Lung (tissue), 12 donors: ENCODE results near the gene B4GALT2. TPM values are rescaled to one million over a fixed set of nuclear protein-coding genes. Genes with fewer than 3 reads are reported as not detected.

Experiments used
- ATAC-seq: fragments of 200-7000 bp; cut with Tn5 transposase; one replicate; pipeline ENCODE4 v1.9.1; 2020; ENCODE audit warnings: moderate number of reproducible peaks; ENCODE audit not compliant: insufficient read depth, low FRiP score
- DNase-seq, 3 donors: peaks; one replicate each; pipeline ENCODE4 v3.0.0-alpha.2; 2013 to 2017
- H3K27ac ChIP-seq, 2 donors: one replicate each; pipeline ENCODE4 v1.5.1; 2013; ENCODE audit warnings: mild to moderate bottlenecking in 2 of 2, moderate library complexity in 2 of 2, control low read depth in 1 of 2, inconsistent platforms in 1 of 2, low read depth in 1 of 2, low read length in 1 of 2
- H3K27me3 ChIP-seq, 3 donors: one replicate each; pipeline ENCODE4 v1.5.1; 2013; ENCODE audit warnings: low read length in 2 of 3; ENCODE audit not compliant: control insufficient read depth in 3 of 3, insufficient read depth in 3 of 3
- H3K36me3 ChIP-seq, 4 donors: one replicate each; pipeline ENCODE4 v1.5.1; 2013; ENCODE audit warnings: low read length in 4 of 4, mild to moderate bottlenecking in 1 of 4, moderate library complexity in 1 of 4; ENCODE audit not compliant: control insufficient read depth in 4 of 4, insufficient read depth in 4 of 4
- H3K4me1 ChIP-seq, 5 donors: one replicate each; pipeline ENCODE4 v1.5.1; 2013; ENCODE audit warnings: low read length in 5 of 5, mild to moderate bottlenecking in 2 of 5, moderate library complexity in 1 of 5; ENCODE audit not compliant: control insufficient read depth in 5 of 5, insufficient read depth in 5 of 5
- H3K4me3 ChIP-seq: one replicate; pipeline ENCODE4 v1.5.1; 2013; ENCODE audit warnings: mild to moderate bottlenecking, control low read depth, moderate library complexity
- H3K9ac ChIP-seq, 2 donors: one replicate each; pipeline ENCODE4 v1.5.1; 2013; ENCODE audit warnings: low read length in 2 of 2, control low read depth in 1 of 2; ENCODE audit not compliant: insufficient read depth in 1 of 2
- H3K9me3 ChIP-seq, 4 donors: one replicate each; pipeline ENCODE4 v1.5.1; 2013; ENCODE audit warnings: low read length in 3 of 4, mild to moderate bottlenecking in 1 of 4, moderate library complexity in 1 of 4; ENCODE audit not compliant: control insufficient read depth in 4 of 4, insufficient read depth in 3 of 4
- WGBS, 2 donors: extraction: QIAGEN DNeasy Blood & Tissue Kit; methylation state at CpG; one replicate each; pipeline ENCODE4 v1.1.7; 2013; 5-methylcytosine and 5-hydroxymethylcytosine counted together
- polyA plus RNA-seq, 2 donors: library from polyadenylated mRNA; stranded (reverse); fragments of 200-250 nt; gene quantifications; one replicate each; pipeline ENCODE4 v1.2.1, GENCODE V29; 2013
- total RNA-seq, 2 donors: library from RNA; depleted of rRNA in 1 of 2; stranded (reverse); fragments of >200 nt in 1 of 2; gene quantifications; one replicate each; pipeline ENCODE4 v1.2.1, GENCODE V29; 2014 to 2021
- TF ChIP-seq, protein P1 (sequence below): IDR thresholded peaks from 2 replicates; pipeline ENCODE4 v1.5.1; 2012; ENCODE audit warnings: mild to moderate bottlenecking; ENCODE audit errors: control extremely low read depth, extremely low read depth
- donor health status: control.
- donor health status: control.
- donor health status: Bipolar disorder and iron deficiency.
- donor health status: healthy.
- donor health status: DM: yes; HTN: yes; CAD: no.

B4GALT2 gene
- total and polyA plus RNA-seq, 4 donors, result 13.6 to 40.9 (median 30.5) TPM

- Histone ChIP-seq H3K4me1 (peaks cover 0 to 5% (median 1%) of the 10 kb centered on the region in 5 donors), H3K9ac (no peak overlapping the region), H3K27me3 (peaks cover 0 to 11% (median 8%) of the 10 kb centered on the region in 3 donors), H3K36me3 (peaks cover 0 to 2% (median 0%) of the 10 kb centered on the region in 4 donors), H3K27ac (no peak overlapping the region), H3K9me3 (no peaks in the 10 kb centered on the region), H3K4me3 (no peak overlapping the region)
- 73 to 87% methylated on average over 3 of the region's 3 CpGs for WGBS, 2 donors
- TF ChIP-seq, protein P1, sequence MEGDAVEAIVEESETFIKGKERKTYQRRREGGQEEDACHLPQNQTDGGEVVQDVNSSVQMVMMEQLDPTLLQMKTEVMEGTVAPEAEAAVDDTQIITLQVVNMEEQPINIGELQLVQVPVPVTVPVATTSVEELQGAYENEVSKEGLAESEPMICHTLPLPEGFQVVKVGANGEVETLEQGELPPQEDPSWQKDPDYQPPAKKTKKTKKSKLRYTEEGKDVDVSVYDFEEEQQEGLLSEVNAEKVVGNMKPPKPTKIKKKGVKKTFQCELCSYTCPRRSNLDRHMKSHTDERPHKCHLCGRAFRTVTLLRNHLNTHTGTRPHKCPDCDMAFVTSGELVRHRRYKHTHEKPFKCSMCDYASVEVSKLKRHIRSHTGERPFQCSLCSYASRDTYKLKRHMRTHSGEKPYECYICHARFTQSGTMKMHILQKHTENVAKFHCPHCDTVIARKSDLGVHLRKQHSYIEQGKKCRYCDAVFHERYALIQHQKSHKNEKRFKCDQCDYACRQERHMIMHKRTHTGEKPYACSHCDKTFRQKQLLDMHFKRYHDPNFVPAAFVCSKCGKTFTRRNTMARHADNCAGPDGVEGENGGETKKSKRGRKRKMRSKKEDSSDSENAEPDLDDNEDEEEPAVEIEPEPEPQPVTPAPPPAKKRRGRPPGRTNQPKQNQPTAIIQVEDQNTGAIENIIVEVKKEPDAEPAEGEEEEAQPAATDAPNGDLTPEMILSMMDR, result no peak
- DNase-seq (peak; percentile 46 to 71 (median 62)), ATAC-seq (no peak)
Measured at GRCh38 chr1:43938892-43939587, 40.0 kb upstream of the B4GALT2 start.

DNA sequence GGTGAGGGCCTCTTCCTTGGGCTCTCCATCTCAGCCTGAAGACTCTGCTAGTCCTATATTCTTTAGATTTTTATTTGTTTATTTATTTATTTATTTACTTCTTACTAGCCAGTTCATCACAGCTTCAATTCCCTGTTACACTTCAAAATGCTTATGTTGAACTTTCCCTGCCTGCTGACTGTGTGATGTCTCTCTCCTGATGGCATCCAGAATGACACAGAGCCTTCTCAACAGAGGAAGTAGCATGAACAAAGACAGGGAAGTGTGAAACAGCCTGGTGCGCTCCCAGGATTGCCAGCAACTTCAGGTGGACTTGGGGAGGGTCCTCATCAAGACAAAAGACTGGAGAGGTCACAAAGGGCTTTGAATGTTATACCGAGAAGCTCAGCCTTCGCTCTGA, 36.6 kb upstream of the B4GALT2 start:
- H3K4me1 ChIP-seq, result peaks cover 3 to 10% (median 4%) of the 10 kb centered on the region in 5 donors
- H3K4me3 ChIP-seq, result no peak overlapping the region
- TF ChIP-seq, protein P1, result no peak
- peaks cover 0 to 2% (median 0%) of the 10 kb centered on the region in 3 donors for H3K27me3 ChIP-seq
- WGBS, 2 donors, result 79 to 90% methylated on average over 3 of the region's 3 CpGs
- no peak for ATAC-seq
- H3K27ac ChIP-seq, result no peak overlapping the region
- no peaks in the 10 kb centered on the region for H3K36me3 ChIP-seq
- no peak overlapping the region for H3K9ac ChIP-seq
- DNase-seq, result no peak
- no peaks in the 10 kb centered on the region for H3K9me3 ChIP-seq

- 100% methylated on average over 1 of the region's 1 CpG for WGBS, 2 donors
- H3K27ac ChIP-seq, result no peak overlapping the region
Measured at GRCh38 chr1:43944860-43945259, 34.1 kb upstream of the B4GALT2 start.

More at GRCh38 chr1:43944860-43945259, 34.1 kb upstream of the B4GALT2 start:
- ATAC-seq (no peak), DNase-seq (no peak)
- H3K9me3 ChIP-seq, result no peaks in the 10 kb centered on the region
- TF ChIP-seq, protein P1, result no peak
- no peak overlapping the region for H3K4me3 ChIP-seq
- H3K9ac ChIP-seq, result no peak overlapping the region
- no peaks in the 10 kb centered on the region for H3K27me3 ChIP-seq
- H3K4me1 ChIP-seq, result peaks cover 3 to 19% (median 13%) of the 10 kb centered on the region in 5 donors
- peaks cover 0 to 7% (median 0%) of the 10 kb centered on the region in 4 donors for H3K36me3 ChIP-seq
